CD8-positive, alpha-beta memory T cell (primary cell): Measurements from ENCODE around the gene PCDH1. TPM values are rescaled to one million over a fixed set of nuclear protein-coding genes. Genes with fewer than 3 reads are reported as not detected.

Experiments used
- CTCF ChIA-PET: fragments of 350-600 bp; sonication (Branson Sonifier 250); formaldehyde crosslinking; loops from one replicate; lab custom pipeline; 2021; ENCODE audit warnings: antibody characterized with exemption; lab: Charles Lee
- POLR2A ChIA-PET: fragments of 350-600 bp; sonication (Branson Sonifier 250); formaldehyde crosslinking; loops from one replicate; lab custom pipeline; 2021; ENCODE audit warnings: antibody characterized with exemption; lab: Charles Lee
- DNase-seq, 5 donors: peaks; one replicate each; pipeline versions ENCODE4 v3.0.0 to v3.0.0-alpha.2; 2020 to 2022; ENCODE audit warnings: mixed read lengths in 1 of 5
- H3K27ac ChIP-seq: one replicate; pipeline ENCODE4 v1.7.0; 2013; ENCODE audit warnings: low read depth, mild to moderate bottlenecking, low read length, moderate library complexity
- H3K27me3 ChIP-seq: 2 replicates; pipeline ENCODE4 v1.7.0; 2013; ENCODE audit warnings: low read length, mild to moderate bottlenecking; ENCODE audit not compliant: insufficient read depth, poor library complexity, severe bottlenecking
- H3K36me3 ChIP-seq: 2 replicates; pipeline ENCODE4 v1.7.0; 2013; ENCODE audit warnings: mild to moderate bottlenecking, low read length, moderate library complexity; ENCODE audit not compliant: insufficient read depth
- H3K4me1 ChIP-seq: 2 replicates; pipeline ENCODE4 v1.7.0; 2013; ENCODE audit warnings: mild to moderate bottlenecking, low read length, moderate library complexity; ENCODE audit not compliant: insufficient read depth
- H3K4me3 ChIP-seq: 2 replicates; pipeline ENCODE4 v1.7.0; 2013; ENCODE audit warnings: mild to moderate bottlenecking, low read length
- H3K9me3 ChIP-seq: 2 replicates; pipeline ENCODE4 v1.7.0; 2013; ENCODE audit warnings: mild to moderate bottlenecking, low read length
- H3K27ac Mint-ChIP-seq, 8 donors: one replicate each; pipeline ENCODE4 v1.8.0; 2020 to 2021; ENCODE audit warnings: mixed read lengths in 8 of 8, mild to moderate bottlenecking in 6 of 8, inconsistent platforms in 3 of 8, moderate library complexity in 3 of 8
- H3K27me3 Mint-ChIP-seq, 2 donors: one replicate each; pipeline ENCODE4 v1.8.0; 2020 to 2021; ENCODE audit warnings: mixed read lengths in 2 of 2, mild to moderate bottlenecking in 1 of 2, moderate library complexity in 1 of 2
- H3K36me3 Mint-ChIP-seq, 3 donors: one replicate each; pipeline ENCODE4 v1.8.0; 2020 to 2021; ENCODE audit warnings: mixed read lengths in 3 of 3, inconsistent platforms in 1 of 3, mild to moderate bottlenecking in 1 of 3
- H3K4me1 Mint-ChIP-seq, 3 donors: one replicate each; pipeline ENCODE4 v1.8.0; 2020 to 2021; ENCODE audit warnings: mixed read lengths in 3 of 3, inconsistent platforms in 1 of 3, mild to moderate bottlenecking in 1 of 3
- H3K4me3 Mint-ChIP-seq, 7 donors: one replicate each; pipeline ENCODE4 v1.8.0; 2020 to 2021; ENCODE audit warnings: mixed read lengths in 7 of 7, mild to moderate bottlenecking in 6 of 7, moderate library complexity in 4 of 7, inconsistent platforms in 2 of 7
- H3K9me3 Mint-ChIP-seq, 5 donors: one replicate each; pipeline ENCODE4 v1.8.0; 2020 to 2022; ENCODE audit warnings: mixed read lengths in 5 of 5, mild to moderate bottlenecking in 3 of 5, moderate library complexity in 2 of 5, inconsistent platforms in 1 of 5
- polyA plus RNA-seq: library from polyadenylated mRNA; unstranded; fragments of 300-500 nt; fragmentation: Illumina TruSeq; gene quantifications from one replicate; pipeline ENCODE4 v1.2.3, GENCODE V29; 2021
- total RNA-seq, 2 experiments: library from RNA; stranded (reverse); gene quantifications; one replicate each; pipeline ENCODE4 v1.2.3, GENCODE V29; 2021

The PCDH1 gene
- total and polyA plus RNA-seq, 3 experiments from 2014 or later, result 0.54 TPM; not detected in 2

GRCh38 chr5:141880961-141881801 lies 3.0 kb upstream of the PCDH1 start:
- no peak for DNase-seq
- Mint-ChIP-seq H3K4me1 (peaks cover 18 to 32% (median 27%) of the 10 kb centered on the region in 3 donors), H3K9me3 (no peaks in the 10 kb centered on the region), H3K27me3 (peaks cover 74 to 78% of the 10 kb centered on the region in 2 donors), H3K27ac (peak overlapping the region in 1 of 8 donors; percentile 30), H3K36me3 (no peaks in the 10 kb centered on the region), H3K4me3 (peak overlapping the region in 1 of 7 donors; percentile 10)
- Histone ChIP-seq H3K4me3 (no peak overlapping the region), H3K9me3 (no peaks in the 10 kb centered on the region), H3K4me1 (peaks cover 25% of the 10 kb centered on the region), H3K27ac (no peak overlapping the region), H3K27me3 (peaks cover 75% of the 10 kb centered on the region), H3K36me3 (no peaks in the 10 kb centered on the region)
- ChIA-PET POLR2A (interaction anchor here (0.6 to 3.8 kb wide), 2 partner anchors 97 to 189 kb away, joined by 3 to 21 read pairs; no protein-coding TSS in a partner anchor), CTCF (interaction anchor here (0.7 to 9.0 kb wide), 16 partner anchors 10 to 217 kb away, joined by 3 to 184 read pairs (median 4); partner anchors contain the start of gene RNF14)

GRCh38 chr5:141879941-141880738 lies 1.9 kb upstream of the PCDH1 start:
- ChIA-PET CTCF (interaction anchor here (0.7 to 9.0 kb wide), 36 partner anchors 7 to 263 kb away, joined by 3 to 184 read pairs (median 5); partner anchors contain the start of genes ARAP3, DELE1 and RNF14), POLR2A (interaction anchor here (1.2 to 3.8 kb wide), 4 partner anchors 89 to 188 kb away, joined by 3 to 21 read pairs (median 10); partner anchors contain the start of gene RNF14)
- Histone ChIP-seq H3K4me3 (no peak overlapping the region), H3K27ac (no peak overlapping the region), H3K4me1 (peaks cover 27% of the 10 kb centered on the region), H3K9me3 (no peaks in the 10 kb centered on the region), H3K27me3 (peaks cover 75% of the 10 kb centered on the region), H3K36me3 (no peaks in the 10 kb centered on the region)
- Mint-ChIP-seq H3K27ac (peak overlapping the region in 4 of 8 donors; percentile 9 to 76 (median 40)), H3K4me3 (peak overlapping the region in 2 of 7 donors; percentile 61 to 79), H3K4me1 (peaks cover 22 to 40% (median 32%) of the 10 kb centered on the region in 3 donors), H3K9me3 (no peaks in the 10 kb centered on the region), H3K27me3 (peaks cover 74 to 78% of the 10 kb centered on the region in 2 donors), H3K36me3 (no peaks in the 10 kb centered on the region)
- no peak for DNase-seq

- peak overlapping the region in 5 of 8 donors; percentile 19 to 87 (median 47) for H3K27ac Mint-ChIP-seq
- Histone ChIP-seq H3K9me3 (no peaks in the 10 kb centered on the region), H3K4me3 (no peak overlapping the region), H3K36me3 (no peaks in the 10 kb centered on the region), H3K27me3 (peaks cover 76% of the 10 kb centered on the region), H3K4me1 (peaks cover 27% of the 10 kb centered on the region), H3K27ac (no peak overlapping the region)
- ChIA-PET CTCF (interaction anchor here (0.7 to 9.0 kb wide), 48 partner anchors 8 to 264 kb away, joined by 3 to 184 read pairs (median 5); partner anchors contain the start of genes ARAP3, DELE1, FCHSD1 and RNF14), POLR2A (interaction anchor here (1.0 to 3.8 kb wide), 6 partner anchors 30 to 187 kb away, joined by 3 to 21 read pairs (median 4); partner anchors contain the start of gene RNF14)
- DNase-seq, result no peak
- no peaks in the 10 kb centered on the region for H3K9me3 Mint-ChIP-seq
- peaks cover 22 to 40% (median 32%) of the 10 kb centered on the region in 3 donors for H3K4me1 Mint-ChIP-seq
- peaks cover 74 to 78% of the 10 kb centered on the region in 2 donors for H3K27me3 Mint-ChIP-seq
- peak overlapping the region; percentile 71 to 89 (median 83) for H3K4me3 Mint-ChIP-seq
- no peaks in the 10 kb centered on the region for H3K36me3 Mint-ChIP-seq
Measured at GRCh38 chr5:141879426-141879759, 1.2 kb upstream of the PCDH1 start.

- peak; percentile 83 to 94 (median 84) for DNase-seq
- H3K4me3 ChIP-seq, result peak overlapping the region; percentile 75
- no peaks in the 10 kb centered on the region for H3K36me3 ChIP-seq
- peaks cover 27% of the 10 kb centered on the region for H3K4me1 ChIP-seq
- H3K27ac Mint-ChIP-seq, result peak overlapping the region in 5 of 8 donors; percentile 13 to 87 (median 47)
- H3K4me1 Mint-ChIP-seq, result peaks cover 22 to 39% (median 31%) of the 10 kb centered on the region in 3 donors
- ChIA-PET POLR2A (interaction anchor here (0.8 to 3.8 kb wide), 9 partner anchors 30 to 196 kb away, joined by 3 to 21 read pairs (median 3); partner anchors contain the start of genes PCDH12 and RNF14), CTCF (interaction anchor here (0.7 to 9.0 kb wide), 55 partner anchors 9 to 311 kb away, joined by 3 to 184 read pairs (median 5); partner anchors contain the start of genes ARAP3, DELE1, FCHSD1 and RNF14)
- H3K27me3 ChIP-seq, result peaks cover 78% of the 10 kb centered on the region
- H3K27ac ChIP-seq, result no peak overlapping the region
- H3K9me3 Mint-ChIP-seq, result no peaks in the 10 kb centered on the region
- H3K36me3 Mint-ChIP-seq, result no peaks in the 10 kb centered on the region
- H3K27me3 Mint-ChIP-seq, result peaks cover 74 to 78% of the 10 kb centered on the region in 2 donors
- H3K4me3 Mint-ChIP-seq, result peak overlapping the region; percentile 71 to 89 (median 83)
- no peaks in the 10 kb centered on the region for H3K9me3 ChIP-seq
Measured at GRCh38 chr5:141878711-141879425, 658 bp upstream of the PCDH1 start.

- DNase-seq, result peak in 1 of 5 donors; percentile 10
- H3K27ac Mint-ChIP-seq, result peak overlapping the region in 5 of 8 donors; percentile 3 to 70 (median 20)
- peaks cover 27% of the 10 kb centered on the region for H3K4me1 ChIP-seq
- H3K9me3 ChIP-seq, result no peaks in the 10 kb centered on the region
- no peaks in the 10 kb centered on the region for H3K9me3 Mint-ChIP-seq
- H3K36me3 Mint-ChIP-seq, result no peaks in the 10 kb centered on the region
- peaks cover 70% of the 10 kb centered on the region for H3K27me3 ChIP-seq
- H3K4me3 Mint-ChIP-seq, result peak overlapping the region; percentile 57 to 81 (median 75)
- H3K27ac ChIP-seq, result no peak overlapping the region
- H3K4me1 Mint-ChIP-seq, result peaks cover 22 to 36% (median 28%) of the 10 kb centered on the region in 3 donors
- no peaks in the 10 kb centered on the region for H3K36me3 ChIP-seq
- H3K27me3 Mint-ChIP-seq, result peaks cover 66 to 79% of the 10 kb centered on the region in 2 donors
- ChIA-PET POLR2A (interaction anchor here (0.8 to 3.8 kb wide), 3 partner anchors 92 to 185 kb away, joined by 3 to 21 read pairs (median 17); no protein-coding TSS in a partner anchor), CTCF (interaction anchor here (0.9 to 9.0 kb wide), 28 partner anchors 8 to 310 kb away, joined by 3 to 184 read pairs (median 6); partner anchors contain the start of genes ARAP3, DELE1 and FCHSD1)
- H3K4me3 ChIP-seq, result peak overlapping the region; percentile 16
Measured at GRCh38 chr5:141877356-141878185, 639 bp downstream of the PCDH1 start.

- no peak for DNase-seq
- Mint-ChIP-seq H3K4me1 (peaks cover 22 to 36% (median 28%) of the 10 kb centered on the region in 3 donors), H3K27ac (peak overlapping the region in 5 of 8 donors; percentile 3 to 70 (median 20)), H3K4me3 (peak overlapping the region; percentile 57 to 81 (median 75)), H3K9me3 (no peaks in the 10 kb centered on the region), H3K36me3 (no peaks in the 10 kb centered on the region), H3K27me3 (peaks cover 58 to 79% of the 10 kb centered on the region in 2 donors)
- CTCF ChIA-PET, result interaction anchor here (1.0 to 9.0 kb wide), 7 partner anchors 8 to 285 kb away, joined by 3 to 184 read pairs (median 30); no protein-coding TSS in a partner anchor
- POLR2A ChIA-PET, result interaction anchor here (0.5 kb wide), 1 partner anchor 285 kb away, joined by 3 read pairs; no protein-coding TSS in a partner anchor
- peaks cover 65% of the 10 kb centered on the region for H3K27me3 ChIP-seq
- H3K36me3 ChIP-seq, result no peaks in the 10 kb centered on the region
- peak overlapping the region; percentile 28 for H3K4me3 ChIP-seq
- peaks cover 27% of the 10 kb centered on the region for H3K4me1 ChIP-seq
- H3K27ac ChIP-seq, result no peak overlapping the region
- no peaks in the 10 kb centered on the region for H3K9me3 ChIP-seq
Measured at GRCh38 chr5:141876628-141877355, 1.4 kb downstream of the PCDH1 start.
